WTC11 (cell line): ENCODE measurements around the gene MORN1.

Source experiments
- CTCF ChIP-seq: fragments of 200-600 bp; IDR thresholded peaks from 2 replicates; pipeline ENCODE4 v1.8.0; 2022; ENCODE audit warnings: antibody characterized with exemption
- HMGXB4 ChIP-seq: sonication (generic); formaldehyde crosslinking; IDR thresholded peaks from 2 replicates; pipeline ENCODE4 v1.8.1; 2023; ENCODE audit warnings: mild to moderate bottlenecking, moderate library complexity, missing genetic modification reagents
- NR3C1 ChIP-seq: sonication (generic); formaldehyde crosslinking; conservative IDR thresholded peaks from 2 replicates; pipeline ENCODE4 v1.8.1; 2023; ENCODE audit warnings: low read depth, mild to moderate bottlenecking, missing genetic modification reagents
- ZNF317 ChIP-seq: sonication (generic); formaldehyde crosslinking; IDR thresholded peaks from 2 replicates; pipeline ENCODE4 v1.8.1; 2023; ENCODE audit warnings: low read depth, mild to moderate bottlenecking, moderate library complexity, missing genetic modification reagents, borderline replicate concordance

- TF ChIP-seq CTCF: no peak
- no peak for TF ChIP-seq HMGXB4 (CRISPR knock-in tag)
- TF ChIP-seq ZNF317 (CRISPR knock-in tag): no peak
- no peak for TF ChIP-seq NR3C1 (CRISPR knock-in tag)
Measured at GRCh38 chr1:2343023-2343935, 48.1 kb downstream of the MORN1 start.
